GM12891 (cell line): ENCODE results near the gene LRRC26.

ENCODE experiments used
- PAX5 ChIP-seq: IDR thresholded peaks from 2 replicates; pipeline ENCODE4 v1.6.1; 2011; ENCODE audit warnings: low read length, moderate library complexity, mild to moderate bottlenecking; ENCODE audit not compliant: insufficient read depth, severe bottlenecking
- POLR2A ChIP-seq: IDR thresholded peaks from 2 replicates; pipeline ENCODE4 v1.6.1; 2011; ENCODE audit warnings: low read depth, low read length, control low read depth
- POLR2AphosphoS5 ChIP-seq: IDR thresholded peaks from 2 replicates; pipeline ENCODE4 v1.6.1; 2011; ENCODE audit warnings: low read depth, low read length, control low read depth
- POU2F2 ChIP-seq: IDR thresholded peaks from 2 replicates; pipeline ENCODE4 v1.6.1; 2011; ENCODE audit warnings: low read depth, mild to moderate bottlenecking, control low read depth, low read length, moderate library complexity
- SPI1 ChIP-seq: IDR thresholded peaks from 2 replicates; pipeline ENCODE4 v1.6.1; 2011; ENCODE audit warnings: low read depth, low read length, control low read depth
- TAF1 ChIP-seq: IDR thresholded peaks from 2 replicates; pipeline ENCODE4 v1.6.1; 2011; ENCODE audit warnings: low read depth, low read length, control low read depth

DNA sequence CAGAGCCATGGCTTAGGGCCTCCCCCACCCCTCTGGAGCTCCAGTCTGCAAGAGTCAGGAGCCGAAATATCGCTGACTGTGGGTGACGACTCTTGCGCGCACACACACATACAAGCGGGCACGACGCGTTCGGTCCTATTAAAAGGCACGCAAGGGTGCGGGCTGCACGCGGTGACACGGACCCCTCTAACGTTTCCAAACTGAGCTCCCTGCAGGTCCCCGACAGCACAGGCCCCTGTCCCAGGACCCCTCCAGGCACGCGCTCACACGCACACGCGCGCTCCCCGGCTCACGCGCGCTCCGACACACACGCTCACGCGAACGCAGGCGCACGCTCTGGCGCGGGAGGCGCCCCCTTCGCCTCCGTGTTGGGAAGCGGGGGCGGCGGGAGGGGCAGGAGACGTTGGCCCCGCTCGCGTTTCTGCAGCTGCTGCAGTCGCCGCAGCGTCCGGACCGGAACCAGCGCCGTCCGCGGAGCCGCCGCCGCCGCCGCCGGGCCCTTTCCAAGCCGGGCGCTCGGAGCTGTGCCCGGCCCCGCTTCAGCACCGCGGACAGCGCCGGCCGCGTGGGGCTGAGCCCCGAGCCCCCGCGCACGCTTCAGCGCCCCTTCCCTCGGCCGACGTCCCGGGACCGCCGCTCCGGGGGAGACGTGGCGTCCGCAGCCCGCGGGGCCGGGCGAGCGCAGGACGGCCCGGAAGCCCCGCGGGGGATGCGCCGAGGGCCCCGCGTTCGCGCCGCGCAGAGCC is 31.0 kb downstream of the LRRC26 start, which contains the start of gene GRIN1:
- TF ChIP-seq POLR2A (no peak), SPI1 (no peak), POLR2AphosphoS5 (no peak), TAF1 (no peak), POU2F2 (no peak), PAX5 (no peak)
